Measurements from ENCODE around the gene EDDM3A.

EDDM3A gene

GRCh38 chr14:20790464-20791116, 44.9 kb downstream of the EDDM3A start:
- DNase-seq = no peak

- no peak for DNase-seq
These were observed 45.5 kb downstream of the EDDM3A start for GRCh38 chr14:20791187-20791586.

- DNase-seq = no peak
These were observed 45.9 kb downstream of the EDDM3A start for GRCh38 chr14:20791597-20791996.

DNA sequence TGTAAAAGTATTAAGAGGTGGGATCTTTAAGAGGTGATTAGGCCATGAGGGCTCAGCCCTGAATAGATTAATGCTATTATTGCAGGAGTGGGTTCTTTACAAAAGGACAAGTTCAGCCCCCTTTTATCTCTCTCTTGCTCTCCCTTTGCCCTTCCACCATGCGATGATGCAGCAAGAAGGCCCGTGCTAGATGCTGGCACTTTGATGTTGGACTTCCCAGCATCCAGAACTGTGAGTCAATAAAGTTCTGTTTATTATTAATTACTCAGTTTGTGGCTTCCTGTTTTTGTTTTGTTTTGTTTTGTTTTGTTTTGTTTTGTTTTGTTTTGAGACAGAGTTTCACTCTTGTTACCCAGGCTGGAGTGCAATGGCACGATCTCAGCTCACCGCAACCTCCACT, 46.9 kb downstream of the EDDM3A start:
- DNase-seq = no peak

- DNase-seq = no peak
These were observed 49.1 kb downstream of the EDDM3A start for GRCh38 chr14:20794644-20795369.

DNA sequence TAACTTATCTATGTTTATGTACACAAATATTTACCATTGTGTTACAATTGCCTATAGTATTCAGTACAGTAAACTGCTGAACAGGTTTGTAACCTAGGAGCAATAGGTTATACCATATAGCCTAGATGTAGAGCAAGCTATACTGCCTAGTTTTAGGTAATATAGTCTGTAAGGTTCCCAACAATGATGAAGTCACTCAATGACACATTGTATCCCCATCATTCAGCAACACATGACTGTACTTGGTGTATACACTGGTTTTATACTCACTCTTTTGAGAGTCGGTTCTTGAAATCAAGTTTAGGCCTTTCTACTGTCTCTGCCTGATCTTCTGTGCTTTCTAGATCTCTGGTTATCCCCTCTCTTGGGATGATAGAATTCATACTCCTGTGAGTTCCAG, 51.5 kb downstream of the EDDM3A start:
- DNase-seq = no peak
